SU-DHL-6 (cell line): Measurements from ENCODE around the gene MDM1.

Source experiments
- CTCF ChIP-seq: fragments of 200-600 bp; sonication (generic); IDR thresholded peaks from one replicate; pipeline ENCODE4 v1.5.1; 2017; ENCODE audit warnings: antibody characterized with exemption, mild to moderate bottlenecking, low read length, moderate library complexity; ENCODE audit not compliant: insufficient read depth, poor library complexity, severe bottlenecking
- EZH2phosphoT487 ChIP-seq: fragments of 200-600 bp; sonication (generic), shearing (Covaris generic); conservative IDR thresholded peaks from 2 replicates; pipeline ENCODE4 v1.6.1; 2018; ENCODE audit warnings: mild to moderate bottlenecking, antibody characterized with exemption, low read length, moderate library complexity, mixed read lengths

- TF ChIP-seq CTCF, result no peak
- TF ChIP-seq EZH2phosphoT487, result no peak
Measured at GRCh38 chr12:68325966-68326365, 6.2 kb downstream of the MDM1 start.
